A673 (cell line): ENCODE measurements around the gene EMC1.

Experiments
- EZH2 ChIP-seq: fragments of 200-600 bp; sonication (generic); IDR thresholded peaks from 2 replicates; pipeline ENCODE4 v1.6.1; 2017; ENCODE audit warnings: borderline replicate concordance, low read depth, mild to moderate bottlenecking, mixed read lengths, antibody characterized with exemption, low read length; ENCODE audit not compliant: poor library complexity, severe bottlenecking
- TF ChIP-seq, protein P1 (sequence below): fragments of 300-800, 200-600 bp; sonication (generic); conservative IDR thresholded peaks from 2 replicates; pipeline ENCODE4 v1.5.1; 2017; ENCODE audit warnings: low read depth, mild to moderate bottlenecking, antibody characterized with exemption, low read length, moderate library complexity, mixed read lengths

DNA sequence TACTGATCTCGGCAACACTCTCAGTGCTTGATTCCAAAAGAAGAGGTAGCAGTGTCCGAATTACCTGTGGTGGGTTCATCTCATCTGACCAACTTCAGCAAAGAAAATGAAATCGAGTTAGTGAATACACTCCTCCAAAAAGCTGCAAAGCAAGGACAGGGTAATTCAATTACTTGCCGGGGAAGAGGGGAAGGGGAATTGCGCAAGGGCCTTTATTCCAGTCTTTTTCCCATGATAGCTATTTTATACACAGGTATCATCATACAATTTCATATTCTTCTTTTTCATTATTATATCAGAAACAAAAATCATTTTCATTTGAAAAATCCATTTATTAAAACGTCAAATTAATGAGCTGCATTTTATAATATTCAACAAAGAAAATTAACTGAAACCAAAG, 84.2 kb downstream of the EMC1 start:
- TF ChIP-seq, protein P1, sequence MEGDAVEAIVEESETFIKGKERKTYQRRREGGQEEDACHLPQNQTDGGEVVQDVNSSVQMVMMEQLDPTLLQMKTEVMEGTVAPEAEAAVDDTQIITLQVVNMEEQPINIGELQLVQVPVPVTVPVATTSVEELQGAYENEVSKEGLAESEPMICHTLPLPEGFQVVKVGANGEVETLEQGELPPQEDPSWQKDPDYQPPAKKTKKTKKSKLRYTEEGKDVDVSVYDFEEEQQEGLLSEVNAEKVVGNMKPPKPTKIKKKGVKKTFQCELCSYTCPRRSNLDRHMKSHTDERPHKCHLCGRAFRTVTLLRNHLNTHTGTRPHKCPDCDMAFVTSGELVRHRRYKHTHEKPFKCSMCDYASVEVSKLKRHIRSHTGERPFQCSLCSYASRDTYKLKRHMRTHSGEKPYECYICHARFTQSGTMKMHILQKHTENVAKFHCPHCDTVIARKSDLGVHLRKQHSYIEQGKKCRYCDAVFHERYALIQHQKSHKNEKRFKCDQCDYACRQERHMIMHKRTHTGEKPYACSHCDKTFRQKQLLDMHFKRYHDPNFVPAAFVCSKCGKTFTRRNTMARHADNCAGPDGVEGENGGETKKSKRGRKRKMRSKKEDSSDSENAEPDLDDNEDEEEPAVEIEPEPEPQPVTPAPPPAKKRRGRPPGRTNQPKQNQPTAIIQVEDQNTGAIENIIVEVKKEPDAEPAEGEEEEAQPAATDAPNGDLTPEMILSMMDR, result no peak
- no peak for TF ChIP-seq EZH2
